BJ (cell line): Measurements from ENCODE around the gene TMEM119. TPM values are rescaled to one million over a fixed set of nuclear protein-coding genes. Genes with fewer than 3 reads are reported as not detected.
"Not testable (repeated sequence)": the region's sequence is repeated elsewhere in the genome, so short reads cannot be mapped to it uniquely, and the experiment has no call there.

Experiments used
- CTCF ChIA-PET: fragments of 350-600 bp; formaldehyde crosslinking; extraction: SDS; loops from one replicate; lab custom pipeline; 2021; ENCODE audit warnings: antibody characterized with exemption, inconsistent platforms; lab: Yijun Ruan, JAX
- POLR2A ChIA-PET: fragments of 300-600 bp; sonication (Branson Sonifier 250); formaldehyde crosslinking; extraction: SDS; loops from one replicate; lab custom pipeline; 2021; ENCODE audit warnings: antibody characterized with exemption; lab: Charles Lee
- DNase-seq: peaks from one replicate; pipeline ENCODE4 v3.0.0-alpha.2; 2011; ENCODE audit warnings: low read depth
- H3K27me3 ChIP-seq: 2 replicates; pipeline ENCODE4 v1.6.0; 2011; ENCODE audit warnings: low read length; ENCODE audit not compliant: control insufficient read depth, insufficient read depth
- H3K36me3 ChIP-seq: 2 replicates; pipeline ENCODE4 v1.5.1; 2011; ENCODE audit warnings: low read length; ENCODE audit not compliant: control insufficient read depth, insufficient read depth
- H3K4me3 ChIP-seq: 2 replicates; pipeline ENCODE4 v1.5.1; 2011; ENCODE audit warnings: low read depth, mild to moderate bottlenecking, control low read depth, low read length
- CTCF ChIP-seq: IDR thresholded peaks from 2 replicates; pipeline ENCODE4 v1.5.1; 2011; ENCODE audit warnings: low read depth, mild to moderate bottlenecking, control low read depth, inconsistent platforms, low read length, moderate library complexity; ENCODE audit not compliant: insufficient read depth
- polyA plus RNA-seq: library from polyadenylated mRNA; depleted of rRNA; stranded (reverse); fragments of >200 nt; gene quantifications from 2 replicates; pipeline ENCODE4 v1.2.3, GENCODE V29; 2011

Gene TMEM119
- polyA plus RNA-seq, 1 experiment, result 80.6 TPM

- Histone ChIP-seq H3K27me3 (no peaks in the 10 kb centered on the region), H3K36me3 (no peaks in the 10 kb centered on the region), H3K4me3 (no peak overlapping the region)
- TF ChIP-seq CTCF, result no peak
- POLR2A ChIA-PET, result no interaction called here
- CTCF ChIA-PET, result interaction anchor here (1.1 to 12.6 kb wide), 4 partner anchors 15 to 183 kb away, joined by 3 to 460 read pairs (median 12); partner anchors contain the start of genes ISCU and SART3
- DNase-seq, result no peak
Observed at GRCh38 chr12:108621161-108621560, 23.3 kb upstream of the TMEM119 start.

DNA sequence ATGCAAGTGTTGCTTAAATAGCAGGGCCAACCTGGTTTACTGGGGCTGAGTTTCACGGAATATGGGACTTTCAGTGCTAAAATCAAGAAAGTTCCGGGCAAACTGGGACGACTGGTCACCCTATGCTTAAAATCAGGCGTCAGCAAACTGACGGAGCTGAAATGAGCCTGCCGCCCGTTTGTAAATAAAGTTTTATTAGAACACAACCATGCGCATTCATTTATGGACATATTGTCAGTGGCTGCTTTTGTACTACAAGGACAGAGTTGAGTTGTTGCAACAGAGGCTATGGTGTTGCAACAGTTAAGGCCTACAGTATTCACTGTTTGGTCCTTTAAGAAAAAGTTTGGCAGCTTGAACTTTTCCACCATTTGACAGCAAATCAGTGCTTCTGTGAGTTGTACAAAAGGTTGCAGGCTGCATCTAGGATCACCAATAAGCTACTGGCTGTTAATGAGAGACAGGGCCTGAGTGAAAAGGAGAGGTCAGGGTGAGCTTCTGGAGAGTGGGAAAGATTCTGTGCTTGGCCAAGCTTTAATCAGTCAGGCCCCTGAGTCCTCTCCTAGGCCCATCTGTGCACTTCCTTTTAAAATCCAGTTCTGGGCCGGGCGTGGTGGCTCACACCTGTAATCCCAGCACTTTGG is 22.5 kb upstream of the TMEM119 start:
- no peak for DNase-seq
- TF ChIP-seq CTCF, result no peak
- POLR2A ChIA-PET, result no interaction called here
- H3K36me3 ChIP-seq, result no peaks in the 10 kb centered on the region
- H3K27me3 ChIP-seq, result no peaks in the 10 kb centered on the region
- H3K4me3 ChIP-seq, result no peak overlapping the region
- CTCF ChIA-PET, result interaction anchor here (1.1 to 12.6 kb wide), 6 partner anchors 16 to 331 kb away, joined by 3 to 460 read pairs (median 4); partner anchors contain the start of genes ISCU and SART3

DNA sequence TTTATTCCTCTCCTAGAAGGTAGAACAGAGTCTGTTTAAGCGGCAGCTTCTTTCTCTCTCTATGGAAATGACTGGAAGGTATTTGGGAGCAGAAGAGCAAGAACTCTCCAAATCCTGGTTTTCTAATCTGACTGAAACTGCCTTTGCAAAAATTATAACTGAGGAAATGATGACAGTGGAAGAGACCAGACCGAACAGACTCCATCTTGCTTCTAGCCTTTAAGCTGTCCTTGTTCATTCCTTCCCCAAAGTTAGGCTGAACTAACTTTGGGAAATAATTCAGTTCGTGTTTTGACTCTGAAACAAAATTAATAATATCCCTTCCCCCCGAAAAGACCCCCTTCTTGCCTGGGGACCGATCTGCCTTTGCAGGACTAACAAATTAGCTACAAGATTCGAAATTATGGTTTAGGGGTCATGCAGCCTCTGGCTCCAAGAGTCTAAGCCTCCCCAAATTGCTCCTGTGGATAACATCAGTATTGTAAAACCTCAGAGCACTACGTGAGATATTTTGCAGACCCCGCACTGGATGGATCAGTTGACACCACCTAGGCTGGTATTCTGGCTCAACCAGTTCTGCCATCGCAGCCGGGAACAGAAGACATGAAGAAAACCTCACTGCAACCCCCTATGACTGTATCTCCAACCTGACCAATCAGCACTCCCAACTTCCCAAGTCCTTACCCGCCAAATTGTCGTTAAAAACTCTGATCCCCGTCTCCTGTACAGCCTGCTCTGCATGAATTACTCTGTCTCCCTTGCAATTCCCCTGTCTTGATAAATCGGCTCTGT is 21.7 kb upstream of the TMEM119 start:
- DNase-seq, result no peak
- ChIA-PET CTCF (interaction anchor here (0.6 to 12.6 kb wide), 14 partner anchors 9 to 435 kb away, joined by 3 to 460 read pairs (median 5); partner anchors contain the start of genes ISCU and SART3), POLR2A (no interaction called here)

DNA sequence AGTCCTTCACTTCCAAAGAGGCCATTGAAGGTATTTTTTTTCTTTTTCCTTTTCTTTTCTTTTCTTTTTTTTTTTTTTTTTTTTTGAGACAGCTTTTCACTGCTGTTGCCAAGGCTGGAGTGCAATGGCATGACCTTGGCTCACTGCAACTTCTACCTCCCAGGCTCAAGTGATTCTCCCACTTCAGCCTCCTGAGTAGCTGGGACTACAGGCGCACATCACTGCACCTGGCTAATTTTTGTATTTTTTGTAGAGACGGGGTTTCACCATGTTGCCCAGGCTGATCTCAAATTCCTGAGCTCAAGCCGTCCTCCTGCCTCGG is 21.0 kb upstream of the TMEM119 start:
- H3K27me3 ChIP-seq, H3K4me3 ChIP-seq, POLR2A ChIA-PET, H3K36me3 ChIP-seq, DNase-seq: not testable (repeated sequence)
- CTCF ChIA-PET, result interaction anchor here (0.6 to 12.6 kb wide), 17 partner anchors 10 to 435 kb away, joined by 3 to 460 read pairs (median 5); partner anchors contain the start of genes ISCU and SART3

More for the DNA sequence above, 21.7 kb upstream of the TMEM119 start:
- no peak for TF ChIP-seq CTCF
- Histone ChIP-seq H3K36me3 (no peaks in the 10 kb centered on the region), H3K27me3 (no peaks in the 10 kb centered on the region), H3K4me3 (no peak overlapping the region)

GRCh38 chr12:108618079-108618952 is 20.4 kb upstream of the TMEM119 start:
- POLR2A ChIA-PET, result no interaction called here
- peak; percentile 97 for TF ChIP-seq CTCF
- Histone ChIP-seq H3K27me3 (no peaks in the 10 kb centered on the region), H3K36me3 (no peaks in the 10 kb centered on the region), H3K4me3 (no peak overlapping the region)
- DNase-seq, result no peak
- CTCF ChIA-PET, result interaction anchor here (0.8 to 12.6 kb wide), 38 partner anchors 9 to 477 kb away, joined by 3 to 460 read pairs (median 4); partner anchors contain the start of genes ALKBH2, ISCU, SART3 and TMEM119
